H7 (cell line): ENCODE measurements around the gene CREB5. TPM values are rescaled to one million over a fixed set of nuclear protein-coding genes. Genes with fewer than 3 reads are reported as not detected.

ENCODE experiments used
- DNase-seq: peaks from one replicate; pipeline ENCODE4 v3.0.0; 2012
- H3K27me3 ChIP-seq: 2 replicates; pipeline ENCODE4 v1.6.0; 2011; ENCODE audit warnings: mild to moderate bottlenecking, low read length; ENCODE audit not compliant: control insufficient read depth, insufficient read depth
- H3K36me3 ChIP-seq: replicated peaks from 2 replicates; pipeline ENCODE4 v1.5.1; 2011; ENCODE audit warnings: low read length; ENCODE audit not compliant: control insufficient read depth, insufficient read depth
- H3K4me3 ChIP-seq: 2 replicates; pipeline ENCODE4 v1.5.1; 2011; ENCODE audit warnings: low read depth, mild to moderate bottlenecking, control low read depth, low read length, moderate library complexity; ENCODE audit not compliant: insufficient read depth
- total RNA-seq: library from RNA; depleted of rRNA; stranded (reverse); fragments of >200 nt; shearing (Covaris generic); gene quantifications from 2 replicates; pipeline ENCODE4 v1.2.3, GENCODE V29; 2014

Gene CREB5
- total RNA-seq, 1 experiment from 2014 or later, result 1.8 TPM

GRCh38 chr7:28836716-28837115 lies 424.4 kb downstream of the CREB5 start:
- Histone ChIP-seq H3K27me3 (no peaks in the 10 kb centered on the region), H3K4me3 (no peak overlapping the region), H3K36me3 (no peaks in the 10 kb centered on the region)
- no peak for DNase-seq

- no peak for DNase-seq
- Histone ChIP-seq H3K4me3 (no peak overlapping the region), H3K27me3 (no peaks in the 10 kb centered on the region), H3K36me3 (no peaks in the 10 kb centered on the region)
Observed at GRCh38 chr7:28837216-28837615, 424.9 kb downstream of the CREB5 start.

- Histone ChIP-seq H3K4me3 (no peak overlapping the region), H3K36me3 (no peaks in the 10 kb centered on the region), H3K27me3 (no peaks in the 10 kb centered on the region)
- peak; percentile 67 for DNase-seq
Observed at GRCh38 chr7:28840592-28840995, 428.3 kb downstream of the CREB5 start.

GRCh38 chr7:28841766-28842165 lies 429.4 kb downstream of the CREB5 start:
- no peaks in the 10 kb centered on the region for H3K27me3 ChIP-seq
- H3K4me3 ChIP-seq, result no peak overlapping the region
- H3K36me3 ChIP-seq, result no peaks in the 10 kb centered on the region
- DNase-seq, result no peak

- DNase-seq, result no peak
- no peaks in the 10 kb centered on the region for H3K36me3 ChIP-seq
- no peaks in the 10 kb centered on the region for H3K27me3 ChIP-seq
- H3K4me3 ChIP-seq, result no peak overlapping the region
Observed at GRCh38 chr7:28842769-28843295, 430.5 kb downstream of the CREB5 start.

- no peak for DNase-seq
- Histone ChIP-seq H3K27me3 (no peaks in the 10 kb centered on the region), H3K36me3 (no peaks in the 10 kb centered on the region), H3K4me3 (no peak overlapping the region)
Observed at GRCh38 chr7:28845106-28845505, 432.8 kb downstream of the CREB5 start.

GRCh38 chr7:28847176-28847575 lies 434.9 kb downstream of the CREB5 start:
- H3K36me3 ChIP-seq, result no peaks in the 10 kb centered on the region
- no peak overlapping the region for H3K4me3 ChIP-seq
- no peaks in the 10 kb centered on the region for H3K27me3 ChIP-seq
- no peak for DNase-seq

GRCh38 chr7:28847681-28848080 lies 435.4 kb downstream of the CREB5 start:
- no peak for DNase-seq
- Histone ChIP-seq H3K36me3 (no peaks in the 10 kb centered on the region), H3K4me3 (no peak overlapping the region), H3K27me3 (no peaks in the 10 kb centered on the region; the same call in 1 of the 2 replicates)

- Histone ChIP-seq H3K4me3 (no peak overlapping the region), H3K27me3 (peaks cover 9% of the 10 kb centered on the region), H3K36me3 (no peaks in the 10 kb centered on the region)
- no peak for DNase-seq
Observed at GRCh38 chr7:28848906-28849305, 436.6 kb downstream of the CREB5 start.

- Histone ChIP-seq H3K36me3 (no peaks in the 10 kb centered on the region), H3K27me3 (peaks cover 11% of the 10 kb centered on the region), H3K4me3 (no peak overlapping the region)
- no peak for DNase-seq
Observed at GRCh38 chr7:28850699-28851098, 438.4 kb downstream of the CREB5 start.

- Histone ChIP-seq H3K36me3 (no peaks in the 10 kb centered on the region), H3K27me3 (peaks cover 11% of the 10 kb centered on the region), H3K4me3 (no peak overlapping the region)
- DNase-seq, result no peak
Observed at GRCh38 chr7:28853150-28853549, 440.8 kb downstream of the CREB5 start.

- H3K27me3 ChIP-seq, result peaks cover 11% of the 10 kb centered on the region
- peak; percentile 93 for DNase-seq
- peak overlapping the region; percentile 65 for H3K4me3 ChIP-seq
- no peaks in the 10 kb centered on the region for H3K36me3 ChIP-seq
Observed at GRCh38 chr7:28853834-28854749, 441.8 kb downstream of the CREB5 start.

- H3K36me3 ChIP-seq, result no peaks in the 10 kb centered on the region
Observed at GRCh38 chr7:28854750-28855074, 442.4 kb downstream of the CREB5 start.

GRCh38 chr7:28855538-28856217 lies 443.4 kb downstream of the CREB5 start:
- Histone ChIP-seq H3K4me3 (no peak overlapping the region), H3K36me3 (no peaks in the 10 kb centered on the region), H3K27me3 (peaks cover 11% of the 10 kb centered on the region)
- no peak for DNase-seq

More at GRCh38 chr7:28854750-28855074, 442.4 kb downstream of the CREB5 start:
- Histone ChIP-seq H3K27me3 (peaks cover 11% of the 10 kb centered on the region), H3K4me3 (no peak overlapping the region)
- DNase-seq, result no peak

- Histone ChIP-seq H3K36me3 (no peaks in the 10 kb centered on the region), H3K27me3 (peaks cover 11% of the 10 kb centered on the region), H3K4me3 (no peak overlapping the region)
- no peak for DNase-seq
Observed at GRCh38 chr7:28856656-28857055, 444.3 kb downstream of the CREB5 start.
